Measurements from ENCODE around the gene RICTOR. TPM values are rescaled to one million over a fixed set of nuclear protein-coding genes. Genes with fewer than 3 reads are reported as not detected.

The RICTOR gene
- total and polyA plus RNA-seq, 9 of the 15 experiments (the other 6 are each of a cell fraction or from before 2014, with no cell fraction given) = 13.9 to 46.6 (median 22.6) TPM

GRCh38 chr5:39024884-39025283 is 49.3 kb downstream of the RICTOR start (continued):
- no peak for TF ChIP-seq ATF6 (CRISPR knock-in tag; IDR thresholded peaks at IDR 0.05)
- TF ChIP-seq ATF3 (IDR thresholded peaks at IDR 0.05) = peak; percentile 76; the same call in 1 of the 2 replicates
- TF ChIP-seq ATF3 (CRISPR knock-in tag; conservative IDR thresholded peaks at IDR 0.05) = no peak
- TF ChIP-seq ZC3H4 (CRISPR knock-in tag; IDR thresholded peaks at IDR 0.05; ENCODE audit: borderline replicate concordance) = no peak
- no peak for TF ChIP-seq GMEB1 (CRISPR knock-in tag; IDR thresholded peaks at IDR 0.05)
- peak; percentile 84 for TF ChIP-seq JUND (IDR thresholded peaks at IDR 0.05; ENCODE audit: borderline replicate concordance, low read depth, low read length)
- peak; percentile 82; the same call in 2 of the 3 replicates for TF ChIP-seq JUND (tag; IDR thresholded peaks at IDR 0.05; ENCODE audit: borderline replicate concordance, low read depth, low read length)
- no peak for TF ChIP-seq DEAF1 (CRISPR knock-in tag; IDR thresholded peaks at IDR 0.05)
- no peak for TF ChIP-seq BRD9 (IDR thresholded peaks at IDR 0.05; ENCODE audit: low read depth, partially characterized antibody)
- no peak for TF ChIP-seq ZFX (CRISPR knock-in tag; IDR thresholded peaks at IDR 0.05)
- TF ChIP-seq ZBTB7A (IDR thresholded peaks at IDR 0.05; ENCODE audit: borderline replicate concordance, control insufficient read depth, low read depth, low read length) = no peak
- no peak for TF ChIP-seq PHF20 (IDR thresholded peaks at IDR 0.05; ENCODE audit: partially characterized antibody)
- no peak for TF ChIP-seq ZNF133 (CRISPR knock-in tag; IDR thresholded peaks at IDR 0.05)
- TF ChIP-seq JUN (IDR thresholded peaks at IDR 0.05; ENCODE audit: borderline replicate concordance, low read depth, low read length) = peak; percentile 73; the same call in 1 of the 2 replicates
- no peak for TF ChIP-seq JUN (CRISPR knock-in tag; IDR thresholded peaks at IDR 0.05; ENCODE audit: borderline replicate concordance)
- no peak for TF ChIP-seq SMC3 (conservative IDR thresholded peaks at IDR 0.05; ENCODE audit: insufficient read depth, low read depth, low read length)
- 0 out of 2 replicates have a peak, but pooled peaks have one; percentile 3 for TF ChIP-seq ADNP (tag; IDR thresholded peaks at IDR 0.05)
- no peak for TF ChIP-seq ZNF41 (CRISPR knock-in tag; conservative IDR thresholded peaks at IDR 0.05)
